Measurements from ENCODE around the gene RAB18. TPM values are rescaled to one million over a fixed set of nuclear protein-coding genes. Genes with fewer than 3 reads are reported as not detected.

The RAB18 gene
- total RNA-seq, 4 donors from 2014 or later, result 40.4 to 72.6 (median 56.9) TPM

GRCh38 chr10:27481486-27481885 is 22.6 kb upstream of the RAB18 start:
- Histone ChIP-seq H3K27ac (peak overlapping the region in 1 of 4 donors; percentile 10), H3K9me3 (no peaks in the 10 kb centered on the region), H3K4me1 (peaks cover 3 to 41% (median 9%) of the 10 kb centered on the region in 3 donors), H3K36me3 (no peaks in the 10 kb centered on the region), H3K4me3 (no peak overlapping the region), H3K27me3 (peaks cover 0 to 5% (median 0%) of the 10 kb centered on the region in 4 donors)
- 78 to 88% methylated on average over 1 of the region's 1 CpG for WGBS, 2 donors
- no peak for DNase-seq
- intact Hi-C loops (cut with DNase I), result no loop called here
- TF ChIP-seq CTCF (IDR thresholded peaks at IDR 0.05), result no peak
- no peak for TF ChIP-seq POLR2A (IDR thresholded peaks at IDR 0.05)

GRCh38 chr10:27482984-27483956 is 20.8 kb upstream of the RAB18 start:
- H3K27ac ChIP-seq, result peak overlapping the region; percentile 61 to 78 (median 74)
- H3K36me3 ChIP-seq, result no peaks in the 10 kb centered on the region
- H3K4me3 ChIP-seq, result peak overlapping the region in 1 of 4 donors; percentile 30
- DNase-seq, result no peak
- 20 to 41% methylated on average over 10 of the region's 10 CpGs for WGBS, 2 donors
- H3K27me3 ChIP-seq, result peaks cover 0 to 5% (median 0%) of the 10 kb centered on the region in 4 donors
- TF ChIP-seq POLR2A (IDR thresholded peaks at IDR 0.05), result no peak
- no peak for TF ChIP-seq CTCF (IDR thresholded peaks at IDR 0.05)
- intact Hi-C loops (cut with DNase I), result no loop called here
- no peaks in the 10 kb centered on the region for H3K9me3 ChIP-seq
- peaks cover 3 to 41% (median 9%) of the 10 kb centered on the region in 3 donors for H3K4me1 ChIP-seq

DNA sequence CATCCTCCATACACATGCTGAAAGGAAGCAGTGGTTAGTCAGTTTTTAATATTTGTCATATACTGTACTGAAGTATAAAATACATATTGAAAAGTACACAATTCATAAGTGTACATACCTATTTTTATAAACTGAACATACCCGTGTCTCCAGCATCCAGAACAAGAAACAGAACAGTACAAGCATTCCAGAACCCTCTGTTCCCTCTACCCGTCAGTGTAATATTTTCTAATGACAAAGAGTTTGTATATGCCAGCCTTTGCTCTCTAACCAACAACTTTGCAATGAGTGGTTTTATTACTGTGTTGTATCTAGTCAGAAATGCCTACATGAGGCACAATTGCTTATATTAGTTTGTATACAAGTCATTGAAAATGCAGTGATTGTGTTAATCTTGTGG is 18.7 kb upstream of the RAB18 start:
- Histone ChIP-seq H3K4me1 (peaks cover 3 to 41% (median 9%) of the 10 kb centered on the region in 3 donors), H3K36me3 (no peaks in the 10 kb centered on the region), H3K27me3 (peaks cover 0 to 5% (median 0%) of the 10 kb centered on the region in 4 donors), H3K9me3 (no peaks in the 10 kb centered on the region), H3K27ac (no peak overlapping the region), H3K4me3 (no peak overlapping the region)
- intact Hi-C loops (cut with DNase I), result no loop called here
- WGBS, 2 donors, result 63 to 83% methylated on average over 2 of the region's 2 CpGs
- DNase-seq, result no peak
- no peak for TF ChIP-seq CTCF (IDR thresholded peaks at IDR 0.05)
- no peak for TF ChIP-seq POLR2A (IDR thresholded peaks at IDR 0.05)

- no peak for DNase-seq
- 13 to 44% methylated on average over 2 of the region's 2 CpGs for WGBS, 2 donors
- Histone ChIP-seq H3K36me3 (no peaks in the 10 kb centered on the region), H3K9me3 (no peaks in the 10 kb centered on the region), H3K4me3 (no peak overlapping the region), H3K27me3 (peaks cover 0 to 5% (median 0%) of the 10 kb centered on the region in 4 donors), H3K27ac (no peak overlapping the region), H3K4me1 (peaks cover 3 to 37% (median 9%) of the 10 kb centered on the region in 3 donors)
- intact Hi-C loops (cut with DNase I), result no loop called here
- no peak for TF ChIP-seq CTCF (IDR thresholded peaks at IDR 0.05)
- no peak for TF ChIP-seq POLR2A (IDR thresholded peaks at IDR 0.05)
Measured at GRCh38 chr10:27485986-27486385, 18.1 kb upstream of the RAB18 start.

GRCh38 chr10:27490807-27491206 is 13.3 kb upstream of the RAB18 start:
- Histone ChIP-seq H3K27me3 (no peaks in the 10 kb centered on the region), H3K27ac (no peak overlapping the region), H3K4me1 (peaks cover 0 to under 1% (median 0%) of the 10 kb centered on the region in 3 donors), H3K36me3 (no peaks in the 10 kb centered on the region), H3K4me3 (no peak overlapping the region), H3K9me3 (no peaks in the 10 kb centered on the region)
- DNase-seq, result no peak
- intact Hi-C loops (cut with DNase I), result no loop called here
- TF ChIP-seq CTCF (IDR thresholded peaks at IDR 0.05), result no peak
- TF ChIP-seq POLR2A (IDR thresholded peaks at IDR 0.05), result no peak
- 25 to 31% methylated on average over 1 of the region's 1 CpG for WGBS, 2 donors
